ENCODE results near the gene RAD51B.

Gene RAD51B

GRCh38 chr14:68497011-68497410 is 677.4 kb downstream of the RAD51B start:
- DNase-seq (ENCODE audit: low read depth, low spot score) = no peak
- no peak overlapping the region for H3K27ac ChIP-seq

DNA sequence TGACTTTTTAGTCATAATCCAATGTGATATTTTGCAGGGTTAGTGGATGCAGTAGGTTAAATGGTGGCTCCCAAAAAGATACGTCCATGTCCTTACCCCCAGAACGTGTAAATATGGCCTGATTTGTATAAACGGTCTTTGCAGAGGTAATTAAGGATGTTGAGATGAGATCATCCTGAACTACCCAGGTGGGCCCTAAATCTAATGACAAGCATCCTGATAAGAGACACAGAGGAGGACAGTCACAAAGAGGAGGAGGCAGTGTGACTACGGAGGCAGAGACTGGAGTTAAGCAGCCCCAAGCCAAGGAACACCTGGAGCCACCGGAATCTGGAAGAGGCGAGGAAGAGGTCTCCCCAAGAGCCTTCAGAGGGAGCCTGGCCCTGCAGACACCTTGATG is 679.9 kb downstream of the RAD51B start:
- no peak overlapping the region for H3K27ac ChIP-seq
- DNase-seq (ENCODE audit: low read depth, low spot score) = no peak

DNA sequence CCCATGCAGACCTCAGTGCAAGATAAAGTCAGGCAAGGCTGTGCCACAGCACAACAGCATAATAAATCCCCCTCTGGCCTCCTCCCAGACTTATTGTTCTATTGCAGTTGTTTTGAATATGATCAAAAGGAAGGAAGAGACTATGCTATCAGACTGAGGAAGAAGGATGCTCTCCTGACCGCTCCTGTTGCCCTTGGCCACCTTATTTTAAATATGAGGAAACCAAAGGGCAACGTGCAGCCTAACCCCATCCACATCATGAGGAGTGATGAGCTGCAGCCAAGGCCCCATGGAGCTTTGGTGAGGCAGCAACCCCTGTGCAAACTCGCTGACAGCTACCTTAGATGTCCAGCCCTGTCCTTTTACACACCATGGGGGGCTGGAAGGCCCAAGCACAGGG is 681.6 kb downstream of the RAD51B start:
- H3K27ac ChIP-seq = no peak overlapping the region
- no peak for DNase-seq (ENCODE audit: low read depth, low spot score)

GRCh38 chr14:68501614-68502052 is 682.1 kb downstream of the RAD51B start:
- H3K27ac ChIP-seq = no peak overlapping the region
- no peak for DNase-seq (ENCODE audit: low read depth, low spot score)

DNA sequence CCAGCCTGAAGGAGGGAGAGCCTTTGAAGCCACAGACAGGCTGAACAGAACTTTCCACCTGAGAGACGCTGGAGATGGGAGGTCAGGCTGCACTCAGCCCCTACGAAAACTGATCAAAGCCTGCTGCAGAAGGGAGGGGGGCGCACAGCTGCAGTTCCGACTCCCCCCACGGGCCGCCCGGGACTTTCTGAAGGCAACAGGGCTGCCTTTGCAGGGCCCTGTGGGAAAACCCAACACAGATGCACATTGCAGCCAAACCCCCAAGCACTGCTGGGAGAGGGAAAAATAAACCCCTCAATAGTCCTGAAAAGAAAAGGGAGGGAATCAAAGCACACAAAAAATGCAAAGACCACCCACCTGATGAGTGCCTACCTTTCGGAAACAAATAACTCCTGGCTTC is 682.7 kb downstream of the RAD51B start:
- no peak overlapping the region for H3K27ac ChIP-seq
- no peak for DNase-seq (ENCODE audit: low read depth, low spot score)

- DNase-seq (ENCODE audit: low read depth, low spot score) = no peak
- H3K27ac ChIP-seq = no peak overlapping the region
Observed at GRCh38 chr14:68503186-68503825, 683.7 kb downstream of the RAD51B start.

DNA sequence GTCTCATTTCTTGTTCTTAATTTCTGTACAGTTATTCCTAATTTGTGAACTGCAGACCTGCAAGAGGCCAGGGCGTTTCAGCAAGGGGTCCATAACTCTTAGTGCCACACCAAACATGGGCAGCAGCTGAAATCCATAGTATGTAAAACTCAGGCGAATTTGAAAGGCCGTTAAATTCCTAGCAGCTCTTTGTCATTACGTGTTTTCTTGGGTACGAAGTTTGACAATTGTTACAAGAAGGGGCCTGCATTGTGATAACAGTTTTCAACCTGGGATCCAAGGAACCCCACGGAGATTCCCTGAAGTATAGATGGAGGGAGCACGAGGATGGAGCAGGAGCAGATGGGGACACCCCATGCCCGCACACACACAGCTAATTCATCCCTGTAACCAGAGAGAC is 685.3 kb downstream of the RAD51B start:
- DNase-seq (ENCODE audit: low read depth, low spot score) = no peak
- H3K27ac ChIP-seq = no peak overlapping the region

DNA sequence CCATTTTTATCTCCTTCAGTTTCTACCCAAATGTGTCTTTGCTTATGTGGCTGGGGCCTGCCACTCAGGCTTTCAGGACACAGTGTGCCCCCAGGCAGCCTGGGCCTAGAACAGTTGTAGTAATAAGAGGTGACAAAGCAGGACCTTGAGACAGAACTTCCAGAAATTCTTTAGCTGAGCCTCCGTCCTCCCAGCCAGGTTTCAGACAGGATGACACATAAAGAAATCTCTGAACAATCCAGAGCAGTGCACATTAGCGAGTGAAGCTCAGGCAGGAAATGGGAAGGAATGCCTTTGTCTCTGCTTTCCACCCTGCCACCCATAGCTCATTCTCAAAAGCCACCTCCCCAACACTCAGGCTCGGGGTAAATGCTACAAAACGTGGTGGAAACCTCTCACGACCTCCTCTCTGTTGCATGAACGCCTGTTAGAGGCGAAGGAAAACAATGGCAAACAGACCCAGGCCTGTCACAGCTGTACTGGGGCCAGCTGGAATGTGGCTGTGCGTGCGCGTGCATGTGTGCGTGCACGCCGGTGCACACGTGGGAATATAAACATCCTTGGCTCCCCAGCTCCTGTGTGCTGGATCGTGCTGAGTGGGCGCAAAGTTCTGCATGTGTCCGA is 686.6 kb downstream of the RAD51B start:
- no peak for DNase-seq (ENCODE audit: low read depth, low spot score)
- peak overlapping the region; percentile 98 for H3K27ac ChIP-seq

DNA sequence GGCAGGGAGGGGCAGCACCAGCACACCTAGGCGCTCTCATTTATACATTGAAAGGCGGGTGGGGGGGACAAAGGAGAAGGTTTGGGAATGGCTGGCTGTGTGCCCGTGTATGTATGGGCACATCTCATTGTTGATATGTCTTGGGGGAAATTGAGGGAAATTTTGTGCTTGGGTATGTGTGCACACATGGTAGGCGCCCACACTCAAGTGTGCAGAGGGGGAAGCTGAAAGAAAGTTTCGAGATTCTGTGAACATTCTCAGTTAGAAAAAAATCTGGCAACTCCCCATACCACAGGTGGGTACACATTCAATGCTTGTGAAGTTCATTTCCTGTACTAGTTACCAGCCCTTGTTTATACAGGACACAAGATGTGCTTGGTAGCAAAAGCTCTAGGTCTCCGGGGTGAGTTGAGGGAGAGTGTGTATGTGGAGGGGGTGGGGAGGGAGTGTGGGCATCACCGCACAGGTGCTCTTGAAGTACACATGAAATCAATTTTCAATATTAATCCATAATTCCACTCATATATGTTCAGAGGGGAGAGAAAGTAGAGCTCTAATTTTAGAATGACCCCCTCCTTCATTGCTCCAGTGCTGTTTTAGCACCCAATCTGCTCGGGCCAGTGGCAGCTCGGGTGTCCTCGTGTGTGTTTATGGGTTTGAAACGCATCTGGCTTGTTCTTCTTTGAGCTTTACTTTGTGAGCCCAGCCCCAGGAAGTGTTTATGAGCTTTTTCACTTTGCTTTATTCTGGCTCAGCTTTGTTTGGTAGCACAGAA is 687.3 kb downstream of the RAD51B start:
- H3K27ac ChIP-seq = peak overlapping the region; percentile 98
- DNase-seq (ENCODE audit: low read depth, low spot score) = no peak

DNA sequence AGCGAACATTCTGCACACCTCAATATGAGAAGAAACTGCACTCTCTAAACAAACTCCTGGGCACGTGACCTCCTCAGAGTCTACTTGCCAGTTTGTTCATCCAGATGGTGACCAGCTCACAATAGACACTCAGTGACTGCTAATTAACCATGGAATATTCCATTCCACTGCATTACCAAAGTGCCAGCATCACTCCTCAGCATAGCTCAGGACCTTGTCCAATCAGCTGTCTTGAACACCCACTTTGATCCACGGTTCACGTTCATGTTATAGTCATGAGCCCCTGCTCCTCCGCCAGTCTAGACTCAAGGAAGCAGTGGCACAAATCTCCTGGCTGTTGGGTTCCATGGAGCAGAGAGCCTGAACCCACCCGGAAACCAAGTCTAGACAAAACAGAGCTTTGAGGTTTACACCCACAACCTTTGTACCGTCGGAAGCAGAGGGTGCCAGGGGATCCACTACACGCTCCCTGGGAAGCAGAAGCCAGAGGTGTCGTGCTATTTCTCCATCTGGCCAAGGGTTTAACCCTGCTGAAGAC is 688.0 kb downstream of the RAD51B start:
- peak overlapping the region; percentile 98 for H3K27ac ChIP-seq
- no peak for DNase-seq (ENCODE audit: low read depth, low spot score)

DNA sequence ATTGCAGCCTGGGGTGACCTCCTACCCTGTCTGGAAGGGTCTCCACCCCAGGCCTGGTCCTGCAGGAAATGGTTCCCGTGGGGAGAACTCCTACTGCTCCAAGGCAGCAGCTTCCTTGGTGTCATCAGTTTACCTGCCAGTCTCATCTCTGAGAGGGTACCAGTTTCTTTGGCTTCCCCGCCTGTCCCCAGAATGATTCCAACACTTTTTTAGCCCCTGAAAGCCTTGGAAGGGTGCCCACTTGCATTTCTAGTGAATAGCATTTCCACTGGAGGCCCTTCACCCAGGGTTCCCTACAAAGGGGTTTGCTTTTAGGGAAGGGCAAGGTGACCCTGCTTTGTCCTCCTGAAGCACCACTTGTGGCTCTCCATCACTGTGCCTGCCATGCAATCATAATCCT is 689.0 kb downstream of the RAD51B start:
- H3K27ac ChIP-seq = no peak overlapping the region
- DNase-seq (ENCODE audit: low read depth, low spot score) = no peak

DNA sequence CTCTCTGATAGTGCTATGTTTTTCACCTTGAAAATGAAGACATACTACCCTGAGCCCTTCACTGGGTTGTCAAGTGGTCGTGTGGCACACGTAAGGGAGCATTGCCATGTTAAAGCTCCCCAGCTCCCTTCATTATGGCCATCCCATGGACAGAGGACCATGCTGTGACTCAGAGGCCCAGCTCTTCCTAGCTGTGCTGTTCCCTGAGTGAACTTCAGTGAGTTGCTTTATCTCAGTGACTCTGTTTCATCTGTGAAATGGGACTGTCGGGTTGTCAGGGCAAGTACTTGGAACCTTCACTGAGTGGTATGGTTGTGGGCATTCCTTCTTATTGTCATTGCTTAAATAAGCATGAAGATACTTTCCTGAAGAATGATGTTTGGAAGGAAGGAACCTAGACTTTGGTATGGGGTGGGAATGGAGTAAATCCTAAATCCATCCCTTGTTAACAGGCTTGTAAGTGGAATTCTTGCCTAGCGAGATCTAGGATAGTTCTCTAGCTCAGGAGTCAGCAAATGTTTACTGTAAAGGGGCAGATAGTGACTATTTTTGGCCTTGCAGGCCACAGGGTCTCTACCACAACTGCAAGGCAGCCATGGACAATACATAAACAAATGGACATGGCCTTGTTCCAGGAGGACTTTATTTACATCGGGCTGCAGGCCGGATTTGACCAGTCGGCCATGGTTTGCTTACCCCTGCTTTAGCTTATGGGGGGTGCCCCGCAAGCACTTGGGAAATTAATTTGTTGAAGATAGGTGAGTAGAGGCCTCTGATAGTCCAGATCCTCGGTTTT is 689.8 kb downstream of the RAD51B start:
- DNase-seq (ENCODE audit: low read depth, low spot score) = no peak
- H3K27ac ChIP-seq = no peak overlapping the region

- DNase-seq (ENCODE audit: low read depth, low spot score) = no peak
- no peak overlapping the region for H3K27ac ChIP-seq
Observed at GRCh38 chr14:68510201-68511128, 690.9 kb downstream of the RAD51B start.

DNA sequence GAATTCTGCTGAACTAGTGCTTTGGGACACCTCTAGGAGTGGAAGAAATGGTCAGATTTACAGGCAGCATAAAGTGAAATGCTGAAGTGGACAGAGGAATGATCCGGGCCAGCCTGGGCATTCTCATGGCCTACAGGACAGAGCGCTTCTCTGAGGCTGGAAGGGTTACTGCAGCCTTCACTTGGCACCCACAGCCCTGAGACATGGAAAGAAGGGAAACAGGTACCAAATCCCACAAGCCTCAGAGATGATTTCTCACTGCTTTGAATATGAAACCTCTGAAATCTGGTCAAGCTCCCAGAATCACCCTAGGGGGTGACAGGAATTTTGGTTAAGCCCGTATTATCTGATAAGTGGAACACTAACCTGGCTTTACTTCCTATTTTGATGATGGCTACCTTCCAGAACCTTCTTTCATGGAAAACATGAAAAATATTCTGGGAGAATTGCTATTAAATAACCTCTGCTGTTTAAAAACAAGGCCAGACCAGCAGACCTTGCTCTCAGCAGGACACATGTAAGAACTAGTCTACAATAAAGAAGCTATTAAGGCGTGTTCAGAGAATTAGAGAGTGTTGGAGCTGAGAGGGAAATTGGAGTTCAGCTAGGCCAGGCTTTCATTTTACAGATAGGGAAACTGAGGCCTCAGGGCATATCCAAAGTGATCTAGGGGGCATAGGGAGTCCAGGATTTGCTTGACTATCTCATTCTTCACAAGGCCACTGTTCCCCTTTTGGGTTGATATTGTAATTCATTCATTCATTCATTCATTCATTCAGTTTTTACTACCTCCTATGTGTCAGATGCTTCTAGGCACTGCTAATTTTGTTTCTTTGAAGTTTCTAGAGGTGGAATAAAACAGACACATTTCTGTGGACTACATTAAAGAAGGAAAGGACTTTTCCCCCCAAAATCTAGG is 691.8 kb downstream of the RAD51B start:
- DNase-seq (ENCODE audit: low read depth, low spot score) = no peak
- H3K27ac ChIP-seq = no peak overlapping the region

DNA sequence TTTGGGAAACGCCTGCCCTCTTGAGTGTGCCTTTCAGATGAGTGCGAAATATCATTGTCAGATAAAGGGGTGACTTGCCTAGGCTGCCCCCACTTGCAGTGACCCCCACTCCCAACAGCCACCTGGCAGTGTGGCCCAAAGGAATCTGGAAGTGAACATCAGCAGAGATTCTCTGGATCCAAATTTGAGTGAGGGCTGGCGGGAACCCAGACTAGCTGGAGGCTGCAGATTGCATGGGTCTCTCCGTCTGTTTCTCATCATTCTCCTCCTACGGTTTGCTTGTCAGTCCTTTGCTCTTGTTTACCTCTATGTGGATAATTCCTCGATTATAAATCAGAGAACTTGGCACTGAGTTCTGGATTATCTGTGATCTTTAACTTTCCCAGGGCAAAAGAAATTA is 692.5 kb downstream of the RAD51B start:
- no peak overlapping the region for H3K27ac ChIP-seq
- DNase-seq (ENCODE audit: low read depth, low spot score) = no peak

DNA sequence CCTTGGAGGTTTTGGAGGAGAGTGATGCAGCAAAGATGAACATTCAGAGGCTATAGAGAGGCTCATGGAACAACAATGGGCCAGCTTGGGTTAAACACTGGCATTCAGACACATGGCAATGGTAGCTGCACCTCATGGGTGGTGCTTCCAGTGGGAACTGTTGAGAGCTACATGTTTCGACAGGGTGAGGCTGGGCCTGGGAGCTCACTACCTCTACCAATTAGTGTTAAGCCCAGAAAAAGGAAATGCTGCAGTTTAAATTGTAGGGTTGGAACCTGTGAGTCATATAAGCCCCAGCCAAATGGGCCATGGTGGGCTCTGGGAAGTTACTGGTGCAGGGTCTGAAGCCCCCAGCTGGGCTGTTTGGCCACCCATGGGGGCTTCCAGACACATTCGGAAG is 693.6 kb downstream of the RAD51B start:
- DNase-seq (ENCODE audit: low read depth, low spot score) = no peak
- peak overlapping the region; percentile 66 for H3K27ac ChIP-seq

DNA sequence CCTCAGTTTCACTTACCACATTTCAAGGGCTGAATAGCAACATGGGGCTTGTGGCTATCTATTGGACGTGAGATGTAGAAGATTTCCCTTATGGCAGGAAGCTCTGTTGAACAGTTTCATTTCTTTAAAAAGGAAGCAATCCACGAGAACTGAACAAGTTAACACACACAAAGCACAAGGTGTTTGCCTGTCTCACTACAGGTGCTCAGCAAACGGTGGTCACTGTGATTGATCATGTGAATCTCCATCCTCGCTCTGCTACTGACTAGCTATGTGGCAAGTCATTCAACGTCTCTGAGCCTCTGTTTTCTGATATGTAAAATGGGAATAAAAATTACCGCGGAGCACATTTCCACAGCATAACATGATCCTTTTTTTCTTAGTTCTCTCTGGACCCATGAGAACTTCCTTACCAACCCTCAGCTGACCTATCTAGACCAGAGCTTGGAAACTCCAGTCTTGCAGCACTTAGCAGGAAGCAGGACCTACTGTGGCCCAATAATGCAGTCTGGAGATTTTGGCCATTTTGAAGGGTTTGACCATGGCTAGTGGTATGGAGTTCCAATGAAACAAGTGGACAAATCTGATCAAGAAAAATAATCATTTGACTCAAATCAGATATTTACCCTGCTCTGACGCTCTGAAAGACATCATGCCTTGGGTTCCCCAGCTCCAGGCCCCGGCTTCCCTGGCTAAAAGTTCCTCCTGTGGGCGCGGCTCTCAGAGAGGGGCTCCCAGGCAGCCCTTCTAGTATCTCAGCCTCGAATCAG is 694.4 kb downstream of the RAD51B start:
- DNase-seq (ENCODE audit: low read depth, low spot score) = no peak
- H3K27ac ChIP-seq = peak overlapping the region; percentile 66

Data from epithelial cell of prostate (primary cell).